GM21825 (cell line): ENCODE results near the gene TLE1.
"Not testable (repeated sequence)": the region's sequence is repeated elsewhere in the genome, so short reads cannot be mapped to it uniquely, and the experiment has no call there.

Source experiments
- ATAC-seq: cut with Tn5 transposase; IDR thresholded peaks from one replicate; pipeline ENCODE4 v1.9.1; 2021; ENCODE audit warnings: mild to moderate bottlenecking, moderate library complexity; ENCODE audit not compliant: unreplicated experiment

The TLE1 gene

DNA sequence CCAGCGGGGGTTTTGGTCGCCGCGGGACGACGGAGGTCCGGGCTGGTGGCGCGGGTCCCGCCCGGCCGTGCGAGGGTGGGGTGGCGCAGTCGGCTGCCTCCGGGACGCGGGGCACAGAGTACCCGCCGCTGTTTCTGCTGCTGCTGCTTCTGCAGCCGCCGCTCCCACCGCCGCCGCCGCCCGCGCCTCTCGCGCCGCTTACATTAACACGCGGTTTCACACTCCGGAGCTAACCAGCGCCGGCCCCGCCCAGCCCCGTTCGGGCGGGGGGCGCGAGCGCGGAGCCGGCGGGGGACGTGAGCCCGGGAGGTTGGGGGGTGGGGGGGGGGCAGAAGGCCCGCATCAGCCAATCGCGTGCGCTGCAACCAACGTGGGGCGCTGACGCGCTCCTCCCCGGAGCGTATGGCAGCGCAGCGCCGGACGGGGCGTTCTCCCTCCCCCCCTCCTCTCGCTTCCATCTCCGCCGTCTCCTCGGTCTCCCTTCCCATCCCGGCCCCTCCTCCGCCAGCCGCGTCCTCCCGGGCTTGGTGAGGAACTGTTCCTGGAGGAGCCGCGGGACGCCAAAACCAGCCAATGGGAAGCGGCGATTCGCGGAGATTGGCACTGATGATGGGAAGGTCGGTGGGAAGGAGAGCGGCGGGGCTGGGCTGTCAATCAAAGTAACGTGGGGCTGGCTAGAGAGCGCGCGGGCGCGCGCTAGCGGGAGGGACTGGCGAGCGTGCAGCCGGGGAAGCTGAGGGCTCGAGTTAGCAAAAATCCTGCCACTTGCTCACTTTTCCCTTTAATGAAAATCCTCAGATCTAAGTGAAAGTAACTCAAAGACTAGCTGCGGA is at the start of gene TLE1:
Gene TLE1, minus strand, starts transcription at position 205 of the 833 bp plus-strand sequence. CDS start 1,307 bp downstream, outside the sequence.
- peak; percentile 78 for ATAC-seq

DNA sequence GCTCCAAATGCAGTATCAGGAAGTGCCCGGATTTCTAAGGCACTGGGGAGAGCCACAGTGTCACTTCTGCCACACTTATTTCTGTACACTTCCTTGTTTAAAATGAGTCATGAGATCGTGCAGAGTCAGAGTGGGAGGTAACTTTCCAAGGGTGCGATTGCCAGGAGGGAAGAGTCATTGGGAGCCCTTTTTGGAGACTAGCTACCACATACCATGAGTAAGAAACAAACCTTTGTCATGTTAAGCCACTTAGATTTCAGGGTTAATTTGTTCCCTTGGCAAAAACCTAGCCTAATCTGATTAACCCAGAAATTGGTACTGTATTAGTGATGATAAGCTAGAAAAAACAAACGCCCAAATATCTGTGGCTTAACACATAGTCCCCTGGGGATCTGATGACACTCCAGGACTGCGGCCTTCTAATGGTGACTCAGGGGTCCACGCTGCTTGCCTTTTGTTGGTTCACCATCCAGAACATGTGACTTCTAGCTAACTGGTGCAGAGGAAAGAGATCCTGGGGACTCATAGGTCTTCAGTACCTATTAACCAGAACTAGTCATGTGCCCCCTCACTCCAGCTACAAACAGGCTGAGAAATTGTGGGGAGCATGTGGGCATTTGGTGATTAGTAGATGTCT is 48.6 kb upstream of the TLE1 start:
- no peak for ATAC-seq

DNA sequence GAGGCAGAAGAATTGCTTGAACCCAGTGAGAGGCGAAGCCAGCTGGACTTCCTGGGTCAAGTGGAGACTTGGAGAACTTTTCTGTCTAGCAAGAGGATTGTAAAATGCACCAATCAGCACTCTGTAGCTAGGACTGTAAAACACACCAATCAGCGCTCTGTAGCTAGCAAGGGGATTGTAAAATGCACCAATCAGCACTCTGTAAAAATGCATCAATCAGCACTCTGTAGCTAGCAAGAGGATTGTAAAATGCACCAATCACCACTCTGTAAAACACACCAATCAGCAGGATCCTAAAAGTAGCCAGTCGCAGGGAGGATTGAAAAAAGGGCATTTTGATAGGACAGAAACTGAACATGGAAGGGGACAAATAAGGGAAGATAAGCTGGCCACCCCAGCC is 41.2 kb upstream of the TLE1 start:
- not testable (repeated sequence) for ATAC-seq

DNA sequence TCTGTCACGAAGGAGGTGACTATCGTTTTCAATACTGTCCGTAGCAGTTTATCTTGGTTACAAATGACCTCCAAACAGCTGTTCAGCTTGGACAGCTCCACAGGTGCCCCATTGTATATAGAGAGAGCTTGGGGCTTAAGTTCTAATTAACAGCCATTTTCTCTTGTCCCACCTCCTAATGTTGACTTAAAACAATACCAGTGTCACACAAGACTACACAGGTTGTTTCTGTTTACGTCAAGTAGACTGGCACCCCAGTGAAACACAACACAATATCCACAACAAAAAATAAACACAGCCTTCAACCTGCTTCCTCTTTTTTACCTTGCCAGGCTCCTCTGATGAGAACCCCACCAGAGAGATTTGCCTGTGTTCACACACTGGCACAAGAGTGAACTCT is 39.8 kb upstream of the TLE1 start:
- peak; percentile 82 for ATAC-seq

DNA sequence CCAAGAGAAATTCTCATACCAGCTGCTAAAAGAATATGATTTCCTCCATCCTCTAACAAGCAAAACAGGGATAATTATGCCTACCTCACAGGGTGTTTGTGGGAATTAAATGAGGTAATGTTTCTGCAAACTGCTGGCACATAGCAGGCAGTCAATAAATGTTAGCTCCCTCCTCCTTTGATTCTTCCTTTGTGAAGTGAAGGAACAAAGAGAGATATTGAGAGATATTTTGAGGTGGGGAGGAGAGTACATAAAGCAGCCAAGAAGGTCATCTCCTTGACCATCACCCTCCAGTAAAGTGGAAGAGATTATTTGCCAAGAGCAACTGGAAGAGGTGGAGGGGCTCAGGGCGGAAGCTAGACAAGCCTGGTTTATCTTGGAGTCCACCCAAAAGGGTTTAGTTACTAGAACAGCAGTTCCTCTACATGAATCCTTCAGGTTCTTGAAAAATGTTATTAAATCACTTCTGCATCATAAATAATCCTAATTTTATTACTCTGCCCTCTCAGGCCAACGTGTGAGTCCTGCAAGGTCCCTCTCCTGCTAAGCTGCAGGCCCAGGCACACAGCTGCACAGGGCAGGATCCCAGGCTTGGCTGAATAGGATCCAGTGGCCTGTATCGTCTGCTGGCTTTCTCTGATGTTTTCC is 35.0 kb upstream of the TLE1 start:
- ATAC-seq, result no peak

DNA sequence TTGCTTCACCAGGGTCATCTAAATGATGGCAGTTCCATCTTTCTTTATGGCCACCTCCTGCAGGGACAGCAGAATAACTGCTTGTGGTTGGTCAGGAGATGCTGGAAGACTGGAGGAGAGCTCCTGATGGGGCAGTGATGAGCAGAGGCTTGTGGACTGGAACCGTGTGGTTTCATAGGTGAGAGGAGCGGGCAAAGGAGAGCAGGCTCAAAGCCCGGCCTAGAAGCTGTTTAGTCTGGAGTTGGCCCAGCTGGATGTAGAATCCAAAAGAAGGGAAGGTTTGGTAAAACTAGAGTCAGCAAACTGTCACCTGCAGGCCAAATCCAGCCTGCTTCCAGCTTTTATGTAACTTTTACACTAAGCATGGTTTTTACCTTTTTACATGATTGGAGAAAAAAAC is 32.9 kb upstream of the TLE1 start:
- ATAC-seq, result no peak

DNA sequence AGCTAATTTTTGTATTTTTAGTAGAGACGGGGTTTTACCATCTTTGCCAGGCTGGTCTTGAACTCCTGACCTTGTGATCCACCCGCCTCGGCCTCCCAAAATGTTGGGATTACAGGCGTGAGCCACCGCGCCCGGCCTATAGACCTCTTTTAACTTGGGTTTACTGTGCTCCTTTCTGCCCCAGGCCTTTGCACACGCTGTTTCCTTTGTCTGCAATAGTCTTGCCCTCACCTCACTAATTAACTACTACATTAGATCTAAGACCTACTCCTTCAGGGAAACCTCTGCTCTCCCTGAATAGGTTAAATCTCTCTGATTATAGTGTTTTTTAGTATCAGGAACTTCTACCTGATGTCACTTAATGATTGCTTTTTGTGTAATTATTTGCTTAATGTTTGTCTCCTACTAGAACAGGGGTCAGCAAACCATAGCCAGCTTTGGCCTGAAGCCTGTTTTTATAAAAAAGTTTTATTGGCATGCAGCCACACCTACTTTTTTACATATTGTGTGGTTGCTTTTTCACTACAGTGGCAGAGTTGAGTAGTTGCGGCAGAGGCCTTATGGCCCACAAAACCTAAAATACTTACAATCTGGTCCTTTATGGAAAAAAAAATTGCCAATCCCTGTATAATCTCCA is 31.2 kb upstream of the TLE1 start:
- ATAC-seq, result no peak

DNA sequence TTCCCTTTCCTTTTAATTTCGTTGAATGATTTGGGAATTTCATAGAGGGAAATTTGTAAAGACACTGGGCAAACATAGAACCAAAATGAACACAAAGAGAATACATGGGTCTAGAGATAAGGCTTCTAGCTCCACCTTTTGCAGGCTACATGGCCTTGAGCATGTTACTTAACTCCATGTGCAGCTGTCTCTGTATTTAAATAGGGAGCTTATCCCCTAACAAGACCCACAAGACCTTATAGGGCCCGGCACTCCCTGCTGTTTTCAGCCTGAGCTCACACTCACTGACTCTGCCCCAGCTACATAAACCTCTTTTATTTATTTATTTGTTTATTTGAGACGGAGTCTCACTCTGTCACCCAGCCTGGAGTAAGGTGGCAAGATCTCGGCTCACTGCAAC is 30.6 kb upstream of the TLE1 start:
- ATAC-seq, result no peak

DNA sequence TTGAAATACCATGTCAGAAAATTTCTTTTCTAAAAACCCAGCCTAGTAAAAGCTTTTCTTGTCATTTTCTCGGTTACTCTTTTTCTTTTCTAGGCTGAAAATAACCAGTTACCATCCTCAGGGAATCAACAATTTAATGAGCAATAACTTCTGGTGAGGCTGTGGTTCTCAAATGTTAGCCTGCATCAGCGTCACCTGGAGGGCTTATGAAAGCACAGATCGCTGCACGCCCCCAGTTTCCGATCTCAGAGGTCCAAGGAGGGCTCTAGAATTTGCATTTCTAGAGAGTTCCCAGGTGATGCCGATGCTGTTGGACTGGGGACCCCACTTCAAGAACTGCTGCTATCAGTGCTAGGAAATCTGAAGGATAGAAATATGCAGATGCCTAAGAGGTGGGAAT is 28.9 kb upstream of the TLE1 start:
- ATAC-seq, result no peak

DNA sequence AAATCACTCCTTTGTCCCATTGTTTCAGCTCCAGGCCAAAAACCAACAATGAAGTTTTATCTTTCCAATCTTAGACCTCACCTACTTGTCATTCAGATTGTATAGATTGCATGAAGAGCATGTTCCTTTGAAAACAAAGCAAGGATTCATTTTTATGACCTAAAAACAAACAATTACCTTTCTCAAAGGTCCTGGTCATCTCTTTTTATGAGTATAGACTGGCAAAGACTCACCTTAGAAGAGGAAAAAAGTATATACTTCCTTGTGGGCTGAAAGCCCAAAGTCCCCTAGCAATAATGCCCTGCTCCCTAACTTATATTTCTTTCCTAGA is 28.4 kb upstream of the TLE1 start:
- no peak for ATAC-seq

DNA sequence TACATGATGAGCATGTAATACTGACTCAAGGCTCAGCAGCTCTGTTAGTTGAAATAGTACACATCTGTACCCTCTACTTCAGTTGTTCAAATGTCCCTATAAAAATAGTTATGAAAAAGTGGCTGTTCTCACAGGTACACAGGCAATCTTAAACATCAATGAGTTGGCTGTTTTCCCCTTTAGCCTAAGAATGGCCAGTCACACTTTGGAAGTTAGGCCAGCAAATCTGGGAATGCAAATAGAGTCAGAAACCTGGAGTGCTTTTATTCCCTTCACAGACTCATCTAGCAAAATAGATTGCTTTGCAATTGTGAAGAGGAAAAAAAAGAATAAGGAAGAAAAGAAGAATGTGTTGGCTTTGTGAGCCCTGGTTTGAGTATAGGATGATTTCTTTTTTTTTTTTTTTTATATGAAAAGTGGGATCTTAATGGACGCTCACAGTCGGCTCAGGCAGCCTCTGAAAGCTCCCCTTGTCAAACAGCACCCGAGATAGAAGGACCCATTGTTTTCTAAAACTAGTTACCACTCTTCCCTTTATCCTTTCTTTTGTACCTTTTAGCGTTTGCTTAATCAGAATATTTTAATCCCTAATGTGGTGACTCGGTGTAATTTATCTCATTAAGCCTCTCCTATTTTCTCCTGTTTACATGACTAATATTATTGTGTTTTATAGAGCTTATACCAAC is 27.9 kb upstream of the TLE1 start:
- no peak for ATAC-seq

DNA sequence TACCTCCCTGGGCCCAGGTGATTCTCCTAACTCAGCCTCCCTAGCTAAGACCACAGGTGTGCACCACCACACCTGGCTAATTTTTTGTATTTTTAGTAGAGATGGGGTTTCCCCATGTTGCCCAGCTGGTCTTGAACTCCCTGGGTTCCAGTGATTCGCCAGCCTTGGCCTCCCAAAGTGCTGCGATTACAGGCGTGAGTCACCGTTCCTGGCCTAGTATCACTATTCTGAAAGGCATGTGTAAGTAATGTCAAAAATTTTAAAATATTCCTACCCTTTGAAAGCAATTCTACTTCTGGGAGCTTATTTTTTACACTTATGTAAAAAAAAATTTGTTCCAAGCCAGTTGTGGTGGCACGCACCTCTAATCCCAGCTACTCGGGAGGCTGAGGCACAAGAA is 27.1 kb upstream of the TLE1 start:
- no peak for ATAC-seq

DNA sequence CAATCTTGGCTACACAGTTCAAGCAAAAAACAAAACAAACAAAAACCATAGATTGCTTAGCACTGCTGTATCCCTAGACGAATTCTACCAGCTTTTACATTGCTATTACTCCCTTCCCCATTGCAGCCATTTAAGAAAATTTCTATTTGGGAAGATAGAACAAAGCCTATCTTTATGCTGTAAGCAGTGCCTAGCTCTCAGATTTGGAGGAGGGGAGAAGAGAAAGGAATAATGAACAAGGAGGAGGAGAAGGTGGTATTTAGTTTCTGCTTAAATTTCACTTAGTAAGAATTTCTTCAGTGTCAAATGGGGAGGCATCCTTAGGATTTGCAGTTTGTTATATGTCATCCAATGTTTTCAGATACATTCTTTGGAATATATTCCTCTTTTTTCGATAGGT is 16.2 kb upstream of the TLE1 start:
- ATAC-seq, result no peak

DNA sequence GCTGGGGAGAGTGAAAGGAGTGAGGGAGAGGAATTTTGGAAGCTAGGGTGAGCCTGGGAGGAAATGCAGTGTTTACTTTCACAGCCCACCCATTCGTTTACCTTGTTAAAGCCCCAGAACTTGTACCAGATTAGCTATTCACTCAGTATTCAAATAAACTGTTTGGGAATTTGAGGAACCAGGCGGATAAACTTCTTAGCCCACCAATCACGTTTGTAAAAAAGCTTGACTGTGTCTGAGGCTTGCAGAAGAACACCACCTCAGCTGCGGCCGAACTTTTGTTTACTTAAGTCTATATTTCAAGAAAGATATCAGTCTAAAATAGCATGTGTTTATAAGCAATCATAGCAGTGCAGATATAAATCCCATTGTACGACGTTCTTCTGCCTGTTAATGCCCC is 5.2 kb upstream of the TLE1 start:
- no peak for ATAC-seq

DNA sequence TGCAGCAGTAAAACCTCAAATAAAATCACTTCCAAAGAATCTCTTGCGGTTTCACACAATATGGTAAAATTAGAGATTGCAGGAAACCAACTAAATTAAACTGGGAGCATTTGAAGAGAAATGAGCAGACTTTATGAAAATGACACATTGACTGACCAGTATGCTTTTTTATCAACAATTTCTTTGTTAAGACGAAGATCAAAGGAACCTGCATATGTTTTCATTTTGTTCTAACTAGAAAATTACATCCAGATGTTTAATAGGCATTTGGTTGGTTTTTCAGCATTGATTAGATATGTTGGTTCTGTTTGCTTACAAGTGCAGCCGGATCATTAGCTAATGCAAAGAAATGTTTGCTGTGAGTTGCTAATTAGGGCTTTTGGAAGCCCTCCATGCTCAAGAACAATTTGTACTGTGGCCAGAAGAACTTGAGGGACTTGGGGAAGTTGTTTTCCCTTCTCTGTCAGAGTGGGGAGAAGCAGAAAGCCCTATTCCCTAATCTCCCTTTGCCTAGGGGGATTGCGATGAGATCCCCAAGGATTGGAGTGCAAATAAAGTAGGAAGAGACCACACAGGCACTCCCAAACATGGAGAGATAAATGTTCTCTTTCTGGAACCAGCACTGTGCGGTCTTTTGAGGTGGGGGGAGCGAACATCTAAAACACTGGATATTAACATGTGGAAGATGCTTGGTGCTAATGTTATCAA is 4.5 kb upstream of the TLE1 start:
- ATAC-seq, result no peak

DNA sequence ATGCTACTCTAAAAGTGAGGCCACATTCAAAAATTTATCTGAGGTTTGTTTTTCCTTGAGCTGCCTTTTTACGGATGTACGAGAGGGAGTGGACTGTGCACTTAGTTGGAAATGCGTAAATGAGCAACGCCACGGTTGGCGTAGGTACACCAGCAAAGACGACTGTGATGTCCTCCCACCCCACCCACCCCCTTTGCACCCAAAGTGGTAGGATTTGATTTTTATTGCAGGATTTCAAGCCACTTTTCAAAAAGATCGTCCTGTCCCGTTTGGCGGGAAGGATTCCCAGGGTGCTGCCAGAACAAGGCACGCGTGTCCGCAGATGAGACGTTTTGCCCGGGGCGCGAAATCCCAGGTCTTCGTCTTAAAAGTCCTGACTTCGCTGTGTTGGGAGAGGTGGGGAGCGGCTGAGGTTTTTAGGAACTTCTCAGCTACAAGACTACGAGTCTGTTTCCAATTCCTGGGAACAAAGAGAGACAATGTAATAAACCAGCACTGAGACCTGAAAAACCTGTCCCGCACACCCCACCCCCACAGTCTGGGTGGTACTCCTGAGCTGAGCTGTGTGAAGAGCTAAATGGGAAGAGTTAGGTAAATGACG is 1.0 kb upstream of the TLE1 start:
- no peak for ATAC-seq

DNA sequence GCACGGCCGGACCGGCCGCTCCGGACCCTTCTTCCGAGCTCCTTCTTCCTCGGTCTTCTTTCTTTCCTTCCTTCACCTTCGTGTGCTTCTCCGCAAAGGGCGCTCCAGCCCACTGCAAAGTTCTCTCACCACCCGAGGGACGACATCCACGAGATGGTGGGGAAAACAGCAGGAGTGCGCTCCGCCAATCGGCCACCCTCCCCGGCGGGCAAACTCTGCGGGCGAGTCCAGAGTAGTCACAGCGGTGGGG is 329 bp downstream of the TLE1 start:
- peak; percentile 14 for ATAC-seq

DNA sequence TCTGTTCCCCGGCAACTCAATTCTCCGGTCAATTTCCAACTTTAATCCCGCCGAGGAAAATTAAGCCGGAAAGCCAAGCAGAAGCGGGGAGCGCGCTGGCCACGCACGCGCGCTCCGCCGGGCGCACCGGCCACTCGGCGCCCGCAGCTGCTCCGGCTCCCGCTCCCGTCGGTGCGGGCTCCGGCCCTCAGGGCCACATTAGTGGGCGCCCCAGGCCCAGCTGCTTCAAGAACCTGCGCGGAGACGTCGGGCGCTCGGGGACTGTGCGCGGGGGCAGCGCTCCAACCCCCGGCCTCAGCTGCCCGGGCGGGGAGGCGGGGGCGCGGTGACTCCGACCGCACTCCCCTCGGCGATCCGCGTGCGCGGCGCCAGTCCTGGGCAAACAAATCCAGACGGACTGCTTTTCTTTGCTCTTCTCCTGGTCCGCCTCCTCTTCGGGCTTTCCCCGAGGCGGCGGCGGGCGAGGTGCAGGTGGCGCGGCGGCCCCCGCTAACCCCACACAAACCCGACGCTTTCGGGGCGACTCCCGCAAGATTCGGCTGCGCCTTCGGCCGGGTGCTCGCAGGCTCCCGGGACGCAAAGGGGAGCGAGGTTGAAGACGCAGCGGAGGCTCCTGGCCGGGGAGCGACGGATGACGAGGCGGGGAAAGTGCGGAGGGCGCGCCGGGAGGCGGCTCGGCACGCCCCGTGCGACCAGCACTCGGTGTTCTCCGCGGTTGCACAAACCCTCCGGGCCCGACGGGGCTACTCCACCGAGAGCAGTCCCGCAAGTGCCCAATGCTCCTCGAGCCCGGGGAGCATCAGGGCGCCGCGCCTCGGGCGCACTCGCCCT is 870 bp downstream of the TLE1 start:
- ATAC-seq, result not testable (repeated sequence)

DNA sequence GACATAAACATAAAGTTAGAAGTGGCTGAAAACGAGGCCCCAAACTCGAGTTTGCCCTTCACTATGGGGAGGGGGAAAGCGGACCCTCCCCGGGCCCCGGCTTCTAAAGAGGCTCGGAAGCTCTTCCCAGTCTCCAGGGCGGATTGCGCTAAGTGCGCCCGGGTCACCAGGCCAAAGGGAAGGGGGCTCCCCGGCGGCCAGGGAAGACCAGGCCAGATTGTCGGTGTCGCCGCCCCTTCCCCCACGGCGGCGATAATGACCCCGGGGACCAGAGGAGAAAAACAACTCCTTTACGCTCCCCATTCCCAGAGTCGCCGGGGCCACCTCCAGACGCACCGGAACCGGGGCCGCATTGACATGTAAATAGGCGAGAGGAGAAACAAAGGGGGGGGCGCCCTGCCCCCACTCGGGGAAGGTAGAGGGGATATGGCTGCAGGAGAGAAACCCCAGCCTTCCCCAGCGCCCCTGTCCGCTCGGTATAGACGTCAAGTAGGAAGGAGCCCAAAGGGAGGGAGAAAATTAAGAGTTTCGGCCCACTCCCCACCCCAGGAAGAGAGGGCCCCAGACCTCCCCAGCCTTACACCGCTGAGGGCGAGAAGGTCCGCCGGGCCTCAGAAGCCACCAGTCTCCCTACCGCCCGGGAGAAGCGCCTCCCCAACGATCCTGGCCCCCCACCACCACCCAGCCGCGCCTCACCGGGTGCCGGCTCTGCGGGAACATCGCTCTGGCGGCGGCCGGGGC is 1.7 kb downstream of the TLE1 start:
- no peak for ATAC-seq
